ENCODE results near the gene AIPL1. TPM values are rescaled to one million over a fixed set of nuclear protein-coding genes. Genes with fewer than 3 reads are reported as not detected.

AIPL1 gene
- total and polyA plus RNA-seq, 2 of the 13 experiments (the other 11 are each of a cell fraction or from before 2014, with no cell fraction given): not detected

DNA sequence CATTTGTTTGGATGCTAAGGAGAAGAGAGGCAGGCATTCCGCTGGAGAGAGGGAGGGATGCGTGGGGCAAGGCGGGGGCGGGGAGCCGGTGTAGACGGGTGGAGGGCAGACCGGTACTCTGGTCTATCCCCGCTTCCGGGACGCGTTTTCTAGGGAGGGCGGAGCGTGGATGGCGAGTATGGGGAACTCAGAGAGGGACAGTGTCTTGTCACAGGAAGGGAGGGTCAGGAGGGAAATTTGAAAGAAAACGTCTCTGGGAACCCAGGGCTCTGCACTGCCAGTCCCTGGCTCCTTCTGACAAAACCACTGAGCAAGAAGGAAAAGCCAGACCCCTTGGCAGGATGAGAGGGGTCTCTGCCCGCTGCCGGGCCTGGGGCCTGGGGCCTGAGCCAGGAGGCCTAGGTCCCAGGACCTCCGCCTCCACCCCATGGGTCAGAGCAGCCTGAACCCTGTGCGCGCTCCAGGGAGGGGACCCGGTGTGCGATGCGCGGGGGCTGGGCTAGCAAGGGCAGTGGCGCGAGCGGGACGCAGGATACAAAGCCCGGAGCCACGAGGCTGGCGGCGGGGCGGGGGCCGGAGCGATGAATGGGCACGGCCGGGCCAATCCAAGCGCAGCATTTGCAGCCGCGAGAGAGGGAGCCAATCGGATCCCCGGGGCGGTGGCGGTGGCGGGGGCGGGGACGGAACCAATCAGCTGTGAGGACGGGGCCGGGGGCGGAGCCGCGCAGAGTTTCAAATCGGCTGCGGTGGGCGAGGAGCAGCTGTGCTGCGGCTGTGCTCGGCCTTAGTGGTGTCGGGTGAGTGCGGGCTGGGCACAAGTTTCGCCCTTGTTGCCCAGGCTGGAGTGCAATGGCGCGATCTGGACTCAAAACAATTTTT is 9.0 kb upstream of the AIPL1 start, which contains the start of gene PIMREG (continued):
- TF ChIP-seq HMG20B (CRISPR knock-in tag; conservative IDR thresholded peaks at IDR 0.05) (no peak), ZNF850 (CRISPR knock-in tag; conservative IDR thresholded peaks at IDR 0.05) (no peak), ZNF768 (CRISPR knock-in tag; IDR thresholded peaks at IDR 0.05) (peak; percentile 49; the same call in 1 of the 2 replicates), ZNF614 (CRISPR knock-in tag; IDR thresholded peaks at IDR 0.05; ENCODE audit: borderline replicate concordance) (0 out of 2 replicates have a peak, but pooled peaks have one; percentile 31), ZFP36L2 (CRISPR knock-in tag; IDR thresholded peaks at IDR 0.05) (no peak), ZNF547 (CRISPR knock-in tag; IDR thresholded peaks at IDR 0.05) (peak; percentile 90), SKI (IDR thresholded peaks at IDR 0.05; ENCODE audit: partially characterized antibody) (no peak), E2F5 (CRISPR knock-in tag; conservative IDR thresholded peaks at IDR 0.05) (peak; percentile 87), FIP1L1 (IDR thresholded peaks at IDR 0.05; ENCODE audit: borderline replicate concordance, insufficient read depth, low read depth, low read length) (no peak), HNF4G (IDR thresholded peaks at IDR 0.05; ENCODE audit: borderline replicate concordance, low read depth, low read length) (no peak), HNF4G (CRISPR knock-in tag; IDR thresholded peaks at IDR 0.05; ENCODE audit: borderline replicate concordance, low read depth) (no peak; the same call in 1 of the 2 replicates), ETV6 (CRISPR knock-in tag; conservative IDR thresholded peaks at IDR 0.05) (no peak), HNRNPK (IDR thresholded peaks at IDR 0.05; ENCODE audit: low read depth, low read length, poor library complexity, severe bottlenecking) (no peak), SSRP1 (CRISPR knock-in tag; IDR thresholded peaks at IDR 0.05) (no peak), FOXA3 (CRISPR knock-in tag; IDR thresholded peaks at IDR 0.05) (no peak), ZC3H4 (CRISPR knock-in tag; IDR thresholded peaks at IDR 0.05; ENCODE audit: borderline replicate concordance) (0 out of 2 replicates have a peak, but pooled peaks have one; percentile 64), PCBP2 (optimal IDR thresholded peaks at IDR 0.05; ENCODE audit: low read depth, low read length, poor library complexity, severe bottlenecking) (no peak)
- TF ChIP-seq, protein P1, sequence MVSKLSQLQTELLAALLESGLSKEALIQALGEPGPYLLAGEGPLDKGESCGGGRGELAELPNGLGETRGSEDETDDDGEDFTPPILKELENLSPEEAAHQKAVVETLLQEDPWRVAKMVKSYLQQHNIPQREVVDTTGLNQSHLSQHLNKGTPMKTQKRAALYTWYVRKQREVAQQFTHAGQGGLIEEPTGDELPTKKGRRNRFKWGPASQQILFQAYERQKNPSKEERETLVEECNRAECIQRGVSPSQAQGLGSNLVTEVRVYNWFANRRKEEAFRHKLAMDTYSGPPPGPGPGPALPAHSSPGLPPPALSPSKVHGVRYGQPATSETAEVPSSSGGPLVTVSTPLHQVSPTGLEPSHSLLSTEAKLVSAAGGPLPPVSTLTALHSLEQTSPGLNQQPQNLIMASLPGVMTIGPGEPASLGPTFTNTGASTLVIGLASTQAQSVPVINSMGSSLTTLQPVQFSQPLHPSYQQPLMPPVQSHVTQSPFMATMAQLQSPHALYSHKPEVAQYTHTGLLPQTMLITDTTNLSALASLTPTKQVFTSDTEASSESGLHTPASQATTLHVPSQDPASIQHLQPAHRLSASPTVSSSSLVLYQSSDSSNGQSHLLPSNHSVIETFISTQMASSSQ (IDR thresholded peaks at IDR 0.05; ENCODE audit: low read depth): no peak
- TF ChIP-seq, protein P1 (CRISPR knock-in tag; IDR thresholded peaks at IDR 0.05; ENCODE audit: borderline replicate concordance): peak; percentile 66; the same call in 1 of the 2 replicates
- TF ChIP-seq, protein P2, sequence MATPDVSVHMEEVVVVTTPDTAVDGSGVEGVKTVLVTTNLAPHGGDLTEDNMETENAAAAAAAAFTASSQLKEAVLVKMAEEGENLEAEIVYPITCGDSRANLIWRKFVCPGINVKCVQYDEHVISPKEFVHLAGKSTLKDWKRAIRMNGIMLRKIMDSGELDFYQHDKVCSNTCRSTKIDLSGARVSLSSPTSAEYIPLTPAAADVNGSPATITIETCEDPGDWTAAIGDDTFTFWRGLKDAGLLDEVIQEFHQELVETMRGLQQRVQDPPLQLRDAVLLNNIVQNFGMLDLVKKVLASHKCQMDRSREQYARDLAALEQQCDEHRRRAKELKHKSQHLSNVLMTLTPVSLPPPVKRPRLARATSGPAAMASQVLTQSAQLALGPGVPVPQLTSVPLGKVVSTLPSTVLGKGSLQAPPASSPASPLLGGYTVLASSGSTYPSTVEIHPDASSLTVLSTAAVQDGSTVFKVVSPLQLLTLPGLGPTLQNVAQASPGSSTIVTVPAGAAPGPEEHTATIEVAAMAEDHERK (CRISPR knock-in tag; IDR thresholded peaks at IDR 0.05; ENCODE audit: low read depth): no peak
- TF ChIP-seq, protein P3, sequence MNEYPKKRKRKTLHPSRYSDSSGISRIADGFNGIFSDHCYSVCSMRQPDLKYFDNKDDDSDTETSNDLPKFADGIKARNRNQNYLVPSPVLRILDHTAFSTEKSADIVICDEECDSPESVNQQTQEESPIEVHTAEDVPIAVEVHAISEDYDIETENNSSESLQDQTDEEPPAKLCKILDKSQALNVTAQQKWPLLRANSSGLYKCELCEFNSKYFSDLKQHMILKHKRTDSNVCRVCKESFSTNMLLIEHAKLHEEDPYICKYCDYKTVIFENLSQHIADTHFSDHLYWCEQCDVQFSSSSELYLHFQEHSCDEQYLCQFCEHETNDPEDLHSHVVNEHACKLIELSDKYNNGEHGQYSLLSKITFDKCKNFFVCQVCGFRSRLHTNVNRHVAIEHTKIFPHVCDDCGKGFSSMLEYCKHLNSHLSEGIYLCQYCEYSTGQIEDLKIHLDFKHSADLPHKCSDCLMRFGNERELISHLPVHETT (CRISPR knock-in tag; conservative IDR thresholded peaks at IDR 0.05): 0 out of 2 replicates have a peak, but pooled peaks have one; percentile 19
